Activated naive CD8-positive, alpha-beta T cell treated with anti-CD3 and anti-CD28 coated beads, Interleukin-2, amount 50 U/mL, for 16 hours (primary cell): ENCODE data around the gene CELF2.

Experiments
- DNase-seq: peaks from one replicate; pipeline ENCODE4 v3.0.0-alpha.2; 2020; ENCODE audit warnings: low read depth, low spot score

CELF2 gene

GRCh38 chr10:11219431-11219830 lies 201.8 kb downstream of the CELF2 start:
- no peak for DNase-seq

GRCh38 chr10:11223081-11223480 lies 205.4 kb downstream of the CELF2 start:
- no peak for DNase-seq

GRCh38 chr10:11223507-11224140 lies 206.0 kb downstream of the CELF2 start:
- no peak for DNase-seq

GRCh38 chr10:11224321-11224720 lies 206.6 kb downstream of the CELF2 start:
- DNase-seq: no peak

- no peak for DNase-seq
These were observed 207.2 kb downstream of the CELF2 start for GRCh38 chr10:11224792-11225416.

GRCh38 chr10:11225935-11226334 lies 208.3 kb downstream of the CELF2 start:
- no peak for DNase-seq

GRCh38 chr10:11227103-11227502 lies 209.4 kb downstream of the CELF2 start:
- no peak for DNase-seq

GRCh38 chr10:11229893-11230292 lies 212.2 kb downstream of the CELF2 start:
- DNase-seq: no peak

GRCh38 chr10:11230498-11231167 lies 213.0 kb downstream of the CELF2 start:
- DNase-seq: no peak

GRCh38 chr10:11231285-11231684 lies 213.6 kb downstream of the CELF2 start:
- DNase-seq: no peak

GRCh38 chr10:11232222-11232961 lies 214.7 kb downstream of the CELF2 start:
- no peak for DNase-seq

GRCh38 chr10:11234857-11235531 lies 217.3 kb downstream of the CELF2 start:
- no peak for DNase-seq

GRCh38 chr10:11235771-11236170 lies 218.1 kb downstream of the CELF2 start:
- DNase-seq: no peak

- DNase-seq: no peak
These were observed 218.6 kb downstream of the CELF2 start for GRCh38 chr10:11236234-11236633.

- no peak for DNase-seq
These were observed 219.9 kb downstream of the CELF2 start for GRCh38 chr10:11237571-11237970.

GRCh38 chr10:11238893-11239292 lies 221.2 kb downstream of the CELF2 start:
- no peak for DNase-seq

- DNase-seq: no peak
These were observed 223.0 kb downstream of the CELF2 start for GRCh38 chr10:11240641-11241040.

GRCh38 chr10:11242443-11243387 lies 225.0 kb downstream of the CELF2 start:
- no peak for DNase-seq

- DNase-seq: no peak
These were observed 226.0 kb downstream of the CELF2 start for GRCh38 chr10:11243425-11244222.

GRCh38 chr10:11245095-11245479 lies 227.4 kb downstream of the CELF2 start:
- DNase-seq: no peak
